Fibroblast of skin of left biceps (primary cell): ENCODE results near the gene MAP3K14.

Experiments
- DNase-seq, 2 experiments: peaks; one replicate each; pipeline ENCODE4 v3.0.0-alpha.2; 2013; ENCODE audit warnings: low read depth in 2 of 2

Gene MAP3K14

DNA sequence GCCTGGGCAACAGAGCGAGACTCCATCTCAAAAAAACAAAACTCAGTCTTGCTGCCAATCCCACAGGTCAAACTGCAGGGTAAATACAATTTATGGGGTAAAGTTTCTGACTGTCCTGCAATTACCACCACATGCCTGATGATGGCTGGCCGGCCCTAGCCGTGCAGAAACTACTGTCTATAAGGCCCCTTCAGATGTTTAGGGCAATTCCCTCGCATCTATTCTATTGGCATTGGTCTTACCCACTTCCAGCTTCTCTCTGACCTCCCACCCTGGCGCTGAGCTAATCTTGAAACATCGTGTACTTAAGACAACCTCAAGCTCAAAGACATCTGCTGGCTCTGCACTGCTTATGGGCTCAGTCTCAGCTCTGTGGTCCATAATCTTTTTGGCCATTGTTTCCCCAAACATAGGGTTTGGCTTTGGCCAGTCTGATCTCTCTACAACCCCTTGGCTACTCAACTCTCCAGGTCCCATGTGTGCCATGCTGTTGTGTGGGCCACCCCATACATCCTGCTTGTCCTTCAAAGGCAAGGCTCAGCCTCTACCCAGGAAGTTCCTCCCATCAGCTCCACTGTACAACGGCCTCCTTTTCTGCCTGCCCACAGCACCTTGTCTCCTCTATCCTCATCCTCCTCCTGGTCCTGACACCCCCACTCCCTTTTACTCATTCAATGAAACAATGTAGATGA lies 16.6 kb downstream of the MAP3K14 start:
- DNase-seq = no peak

DNA sequence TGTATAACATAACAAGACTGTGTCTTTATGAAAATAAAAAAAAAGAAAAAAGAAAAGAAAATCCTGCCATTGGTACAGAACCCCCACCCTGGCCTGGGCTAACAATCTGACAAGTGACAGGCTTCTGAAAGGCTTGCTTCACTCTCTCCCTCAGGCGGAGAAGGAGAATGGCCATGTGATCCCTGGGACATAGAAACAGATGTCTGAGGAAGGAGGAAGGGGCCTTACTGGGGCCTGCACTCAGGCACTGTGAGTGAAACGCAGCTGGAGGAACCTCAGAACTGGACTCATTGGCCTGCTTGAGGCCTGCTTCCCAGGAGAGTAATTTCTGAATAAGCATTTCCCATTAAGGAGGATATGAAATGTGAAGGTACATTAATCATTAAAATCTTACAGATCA lies 17.5 kb downstream of the MAP3K14 start:
- no peak for DNase-seq

DNA sequence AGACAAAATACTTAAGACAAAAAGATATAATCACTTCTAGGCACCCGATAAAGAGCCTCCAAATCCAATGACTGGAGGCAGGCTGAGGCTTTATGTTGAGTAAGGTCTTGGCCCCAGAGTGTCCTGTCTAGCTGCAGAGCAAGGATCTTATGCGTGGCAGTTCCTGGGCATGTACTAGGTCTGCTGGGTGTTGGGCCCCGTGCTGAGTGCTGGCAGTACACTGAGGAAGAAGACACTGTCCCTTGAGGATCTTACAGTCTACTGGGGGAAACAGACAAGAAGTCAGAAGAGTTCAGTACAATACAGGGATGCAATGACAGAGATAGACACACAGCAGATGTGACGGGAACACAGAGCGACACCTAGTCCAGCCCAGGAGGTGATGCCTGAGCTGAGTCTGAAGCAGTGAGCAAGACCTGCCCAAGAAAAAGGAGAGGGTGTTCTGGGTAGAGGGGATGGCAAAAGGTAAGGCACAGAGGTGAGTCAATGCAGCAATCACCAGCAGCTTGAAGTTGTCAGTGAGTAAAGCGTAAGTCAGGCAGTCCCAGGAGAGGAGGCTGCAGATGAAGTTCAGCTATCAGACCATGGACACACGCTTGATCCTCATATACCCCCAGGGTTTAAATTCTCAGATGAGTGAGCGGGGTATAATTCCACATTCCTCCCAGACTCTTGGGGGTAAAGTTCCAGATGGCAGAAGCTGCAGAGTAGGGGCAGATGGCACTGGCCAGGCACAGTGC lies 18.1 kb downstream of the MAP3K14 start:
- no peak for DNase-seq

DNA sequence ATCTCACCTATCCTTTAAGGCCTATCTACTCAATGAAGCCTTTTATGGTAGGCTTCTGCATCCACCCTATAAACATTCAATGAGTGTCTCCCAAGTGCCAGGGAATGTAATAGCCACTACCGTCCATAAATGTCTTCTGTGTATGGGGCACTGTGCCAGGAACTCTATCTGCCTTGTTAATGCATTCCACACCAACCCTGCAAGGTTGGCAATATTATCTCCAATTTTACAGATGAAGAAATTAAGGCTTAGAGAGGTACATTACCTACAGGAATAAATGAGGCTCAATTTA lies 20.0 kb downstream of the MAP3K14 start:
- DNase-seq = no peak

GRCh38 chr17:45296003-45296832 lies 20.6 kb downstream of the MAP3K14 start:
- DNase-seq = no peak

DNA sequence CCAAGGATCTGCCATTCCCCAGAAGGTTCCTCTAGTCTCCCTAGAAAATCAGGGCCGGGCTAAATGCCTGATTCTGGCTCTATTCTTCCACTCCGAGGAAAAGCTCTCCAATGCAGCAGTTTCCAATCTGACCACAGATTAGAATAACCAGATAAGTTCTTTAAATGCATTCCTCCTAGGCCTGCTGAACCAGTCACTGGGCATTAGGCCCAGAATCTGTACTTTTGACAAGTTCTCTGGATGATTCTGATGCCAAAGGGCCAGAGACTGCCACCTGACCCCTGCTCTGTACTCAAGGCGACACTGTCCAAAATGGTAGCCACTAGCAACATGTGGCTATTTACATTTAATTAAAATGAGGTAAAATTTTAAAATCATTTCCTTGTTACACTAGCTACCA lies 22.3 kb downstream of the MAP3K14 start:
- peak in 1 of 2 experiments; percentile 42 for DNase-seq

- peak in 1 of 2 experiments; percentile 35 for DNase-seq
Measured at GRCh38 chr17:45293413-45294211, 23.2 kb downstream of the MAP3K14 start.

- no peak for DNase-seq
Measured at GRCh38 chr17:45292696-45293412, 24.0 kb downstream of the MAP3K14 start.

- no peak for DNase-seq
Measured at GRCh38 chr17:45291171-45291805, 25.5 kb downstream of the MAP3K14 start.

DNA sequence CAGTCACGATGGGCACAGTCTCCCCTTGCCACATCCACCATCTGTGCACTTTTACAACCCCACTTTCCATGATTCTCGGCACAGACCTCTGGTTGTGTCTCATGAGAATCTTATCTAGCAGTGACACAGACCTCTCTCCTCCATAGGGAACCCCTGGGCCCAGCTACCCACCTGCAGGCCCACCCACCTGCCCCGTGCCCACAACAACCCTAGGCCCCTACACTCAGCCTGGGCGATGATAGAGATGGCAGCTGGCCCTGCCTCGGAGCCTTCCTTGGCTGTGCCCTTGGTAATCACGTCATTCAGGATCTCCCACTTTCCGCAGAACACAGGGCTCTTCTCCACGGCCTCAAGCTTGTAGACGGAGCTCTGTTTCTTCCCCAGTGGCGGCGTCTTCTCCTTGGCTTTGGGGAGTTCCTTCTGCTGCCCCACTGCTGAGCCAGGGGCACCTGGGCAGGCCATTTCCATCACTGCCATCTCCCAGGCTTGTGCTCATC lies 26.5 kb downstream of the MAP3K14 start:
- no peak for DNase-seq

GRCh38 chr17:45289301-45290268 lies 27.2 kb downstream of the MAP3K14 start:
- DNase-seq = no peak

GRCh38 chr17:45288825-45289224 lies 28.0 kb downstream of the MAP3K14 start:
- no peak for DNase-seq

DNA sequence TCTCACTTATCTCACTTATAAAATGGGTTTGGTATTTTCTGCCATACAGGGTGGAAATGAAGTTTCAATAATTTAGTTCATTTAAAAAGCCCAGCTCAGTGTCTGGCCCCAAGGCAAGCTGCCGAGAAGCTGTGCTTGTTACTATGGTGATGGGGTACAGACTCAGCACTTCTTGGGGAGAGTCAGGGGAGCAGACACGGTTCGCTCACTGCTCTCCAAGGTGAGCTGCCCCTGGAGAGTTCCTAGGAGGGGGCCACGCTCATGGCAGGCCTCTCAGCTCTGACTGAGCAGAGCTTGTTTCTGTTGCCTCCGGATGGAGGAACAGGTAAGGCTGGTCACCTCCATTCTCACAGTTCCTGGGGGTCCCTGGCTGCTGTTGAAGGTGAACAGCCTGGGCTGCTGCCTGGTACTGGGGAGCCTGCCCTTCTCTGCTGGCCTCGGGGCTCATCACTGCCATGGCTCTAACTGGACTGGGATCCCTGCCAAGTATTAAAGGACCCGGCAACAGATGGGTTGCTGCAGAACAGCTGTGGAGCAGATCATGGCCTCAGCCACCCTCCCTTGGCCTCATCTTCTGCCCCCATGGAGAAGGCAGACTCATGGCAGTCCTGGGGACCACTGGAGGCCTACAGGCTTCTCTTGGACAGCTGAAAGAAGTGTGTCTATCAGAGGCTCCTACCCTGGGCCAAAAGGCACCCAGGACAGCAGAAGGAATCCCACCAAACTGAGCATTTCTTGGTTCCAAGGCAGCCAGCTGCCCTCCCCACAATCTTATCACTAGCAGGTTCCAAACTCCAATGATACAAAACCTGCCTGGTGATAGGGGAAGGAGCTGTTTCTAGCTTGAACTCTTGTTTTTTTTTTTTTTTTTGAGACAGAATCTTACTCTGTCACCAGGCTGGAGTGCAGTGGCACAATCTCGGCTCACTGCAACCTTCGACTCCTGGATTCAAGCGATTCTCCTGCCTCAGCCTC lies 29.0 kb downstream of the MAP3K14 start:
- no peak for DNase-seq

GRCh38 chr17:45286286-45286685 lies 30.5 kb downstream of the MAP3K14 start:
- DNase-seq = no peak

GRCh38 chr17:45284176-45285140 lies 32.4 kb downstream of the MAP3K14 start:
- no peak for DNase-seq

- no peak for DNase-seq
Measured at GRCh38 chr17:45283711-45284110, 33.1 kb downstream of the MAP3K14 start.
